ENCODE measurements around the gene DNAH10.
A peak's percentile ranks its signal among the peaks of the same experiment; 100 is the strongest.

Gene DNAH10

DNA sequence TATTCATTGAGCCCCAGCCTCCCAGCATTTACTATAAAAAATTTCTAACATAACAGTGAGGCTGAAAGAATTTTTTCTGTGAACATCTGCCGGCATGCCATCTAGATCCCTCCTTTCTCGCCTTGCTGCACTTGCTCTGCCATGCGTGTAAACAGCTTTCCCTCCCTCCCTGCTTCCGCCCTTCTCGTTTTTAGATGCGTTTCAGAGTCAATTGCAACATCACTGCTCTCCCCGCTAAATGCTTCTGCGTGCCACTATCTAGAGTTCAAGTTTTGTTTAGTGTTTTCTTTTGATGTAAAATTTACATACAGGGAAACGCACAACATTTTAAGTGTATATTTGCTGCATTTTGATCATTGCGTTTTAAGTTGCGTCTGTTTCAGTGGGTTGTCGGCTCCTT lies 126.9 kb downstream of the DNAH10 start:
- DNase-seq, result no peak

DNA sequence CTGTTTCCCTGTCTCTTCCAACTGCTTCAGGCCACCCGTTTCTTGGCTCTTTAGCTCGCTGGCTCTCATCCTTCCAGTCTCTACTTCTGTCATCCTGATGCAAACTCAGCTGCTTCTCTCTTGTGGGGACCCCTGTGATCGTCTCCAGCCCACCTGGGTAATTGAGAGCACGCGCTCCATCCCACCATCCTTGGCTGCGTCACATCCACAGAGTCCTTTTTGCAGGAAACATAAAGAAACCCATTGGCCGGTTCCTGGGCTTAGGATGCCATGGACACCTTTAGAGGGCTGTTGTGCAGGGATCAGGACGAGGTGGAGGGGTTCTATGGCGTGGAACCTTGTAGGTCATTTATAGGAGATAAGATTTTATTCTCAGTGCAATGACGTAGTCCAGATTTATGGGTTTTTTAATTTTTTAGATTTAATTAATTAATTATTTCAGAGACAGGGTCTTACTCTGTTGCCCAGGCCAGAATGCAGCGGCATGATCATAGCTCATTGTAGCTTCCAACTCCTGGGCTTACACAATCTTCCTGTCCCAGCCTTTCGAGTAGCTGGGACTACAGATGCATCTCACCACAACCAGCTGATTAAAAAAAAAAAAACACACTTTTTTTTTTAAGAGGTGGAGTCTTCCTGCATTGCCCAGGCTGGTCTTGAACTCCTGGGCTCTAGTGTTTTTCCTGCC lies 127.9 kb downstream of the DNAH10 start:
- DNase-seq, result no peak

DNA sequence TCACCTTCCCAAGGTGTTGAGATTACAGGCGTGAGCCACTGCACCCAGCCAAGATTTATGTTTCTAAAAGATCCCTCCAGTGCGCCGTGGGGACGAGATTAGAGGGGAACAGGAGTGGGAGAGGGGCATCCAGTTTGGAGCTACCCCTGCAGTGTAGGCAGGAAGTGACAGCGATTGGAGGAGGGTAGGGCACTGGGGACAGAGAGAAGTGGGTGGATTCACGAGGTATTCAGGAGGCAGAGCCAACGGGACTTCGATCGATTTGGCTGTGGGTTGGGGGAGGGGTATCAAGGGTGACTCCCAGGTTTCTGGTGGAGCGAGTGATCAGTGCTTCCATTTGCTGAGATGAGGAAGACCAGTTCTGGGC lies 128.4 kb downstream of the DNAH10 start:
- no peak for DNase-seq

DNA sequence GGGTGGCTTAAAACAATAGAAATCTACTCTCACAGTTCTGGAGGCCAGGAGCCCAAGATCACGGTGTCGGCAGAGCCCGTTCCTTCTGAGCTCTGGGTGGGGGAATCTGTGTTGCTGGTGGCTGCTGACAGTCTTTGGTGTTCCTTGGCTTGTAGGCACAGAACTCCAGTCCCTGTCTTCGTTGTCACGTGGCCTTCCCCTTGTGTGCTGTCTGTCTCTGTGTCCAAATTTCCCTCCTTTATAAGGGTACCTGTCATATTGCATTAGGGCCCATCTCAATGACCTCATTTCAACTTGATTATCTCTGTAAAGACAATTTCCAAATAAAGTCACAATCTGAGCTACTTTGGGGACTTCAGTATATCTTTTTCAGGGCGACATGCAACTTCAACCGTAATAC lies 128.9 kb downstream of the DNAH10 start:
- no peak for DNase-seq

DNA sequence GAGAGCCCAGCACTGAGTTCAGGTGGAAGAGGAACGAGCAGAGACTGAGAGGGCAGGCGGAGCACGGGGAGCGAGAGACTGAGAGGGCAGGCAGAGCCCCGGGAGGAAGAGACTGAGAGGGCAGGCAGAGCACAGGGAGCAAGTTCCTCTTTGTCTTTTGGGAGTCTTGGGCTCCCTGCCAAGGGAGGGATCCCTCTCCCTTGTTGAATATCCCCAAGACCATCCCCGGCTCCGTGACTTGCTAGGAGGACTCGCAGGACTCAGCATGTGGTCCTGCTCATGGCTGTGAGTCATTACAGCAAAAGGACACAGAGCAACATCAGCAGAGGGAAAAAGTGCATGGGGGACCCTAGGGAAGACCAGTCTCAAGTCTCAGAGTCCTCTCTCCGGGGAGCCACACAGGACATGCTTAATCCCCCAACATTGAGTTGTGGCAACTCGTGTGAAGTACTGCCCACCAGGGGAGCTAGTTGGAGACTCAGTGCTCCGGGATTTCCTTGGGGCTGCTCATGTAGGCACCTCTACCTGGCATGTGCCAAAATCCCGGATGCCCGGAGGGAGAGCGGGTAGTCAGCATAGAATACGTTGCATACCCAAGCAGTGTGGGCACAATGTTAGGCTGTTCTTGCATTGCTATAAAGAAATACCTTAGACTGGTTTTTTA lies 129.5 kb downstream of the DNAH10 start:
- DNase-seq, result no peak

DNA sequence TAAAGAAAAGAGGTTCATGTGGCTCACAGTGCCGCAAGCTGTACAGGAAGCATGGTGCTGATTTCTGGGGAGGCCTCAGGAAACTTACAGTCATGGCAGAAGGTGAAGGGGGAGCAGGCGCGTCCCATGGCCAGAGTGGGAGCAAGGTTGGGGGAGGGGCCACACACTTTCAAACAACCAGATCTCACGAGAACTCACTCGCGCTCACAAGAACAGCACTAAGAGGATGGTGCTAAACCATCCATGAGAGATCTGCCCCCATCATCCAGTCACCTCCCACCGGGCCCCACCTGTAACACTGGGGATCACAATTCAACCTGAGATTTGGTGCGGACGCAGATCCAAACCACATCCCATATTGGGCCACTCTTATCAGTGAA lies 130.1 kb downstream of the DNAH10 start:
- DNase-seq, result no peak

DNA sequence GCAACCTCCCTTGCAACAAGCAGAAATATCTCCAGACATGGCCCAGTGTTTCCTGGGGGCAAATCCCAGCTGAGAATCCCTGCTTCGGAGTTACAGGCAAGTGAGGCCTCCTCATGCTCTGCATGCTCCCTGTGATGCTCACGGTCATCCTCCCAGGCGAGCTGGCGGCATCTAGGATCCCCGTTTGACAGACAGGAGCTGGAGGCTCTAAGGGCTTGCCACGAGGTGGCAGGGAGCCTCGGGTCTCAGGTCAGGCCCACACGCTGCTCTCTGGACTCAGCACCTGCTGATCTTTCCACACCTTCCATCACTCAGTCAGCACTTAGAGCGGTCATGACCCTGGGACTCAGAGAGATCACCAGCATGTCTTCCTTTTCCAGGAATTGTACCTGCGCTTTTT lies 130.8 kb downstream of the DNAH10 start:
- DNase-seq, result no peak

DNA sequence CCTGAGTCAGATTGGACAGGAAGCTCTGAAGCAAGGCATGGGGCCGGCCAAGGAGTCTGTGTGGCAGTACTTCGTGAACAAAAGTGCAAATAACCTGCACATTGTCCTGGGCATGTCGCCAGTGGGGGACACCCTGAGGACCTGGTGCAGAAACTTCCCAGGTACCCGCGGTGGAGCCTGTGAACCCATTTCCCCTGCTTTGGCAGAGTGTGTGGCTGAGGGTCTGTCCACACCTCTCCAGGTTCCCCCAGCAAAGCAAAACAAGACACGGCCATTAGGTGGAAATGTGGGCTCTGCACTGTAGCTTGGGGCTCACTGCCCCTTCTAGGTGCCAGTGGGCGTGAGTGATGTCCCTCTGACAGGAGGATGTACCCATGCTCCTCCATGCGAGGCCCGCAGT lies 131.2 kb downstream of the DNAH10 start:
- no peak for DNase-seq

DNA sequence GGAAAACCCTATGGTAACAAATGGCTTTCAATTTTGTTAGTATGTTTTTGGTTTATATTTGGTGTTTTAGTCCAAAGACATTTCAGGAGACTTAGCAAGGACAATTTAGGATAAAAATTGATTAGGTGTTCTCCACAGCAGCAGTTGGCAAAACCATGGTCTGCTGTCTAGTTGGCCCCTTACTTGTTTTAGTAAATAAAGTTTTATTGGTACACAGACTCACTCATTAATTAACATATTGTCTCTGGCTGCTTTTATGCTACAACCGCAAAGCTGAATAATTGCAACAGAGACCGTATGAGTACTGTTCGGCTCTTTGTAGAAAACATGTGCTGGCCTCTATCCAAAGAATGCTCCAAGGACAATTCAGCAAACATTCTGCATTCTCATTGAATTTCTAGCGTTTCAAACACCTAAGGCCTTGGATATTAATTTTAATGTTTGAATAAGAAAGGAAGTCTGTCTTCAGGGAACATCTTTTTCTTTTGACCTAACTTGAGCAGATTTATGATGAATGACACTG lies 132.8 kb downstream of the DNAH10 start:
- no peak for DNase-seq

DNA sequence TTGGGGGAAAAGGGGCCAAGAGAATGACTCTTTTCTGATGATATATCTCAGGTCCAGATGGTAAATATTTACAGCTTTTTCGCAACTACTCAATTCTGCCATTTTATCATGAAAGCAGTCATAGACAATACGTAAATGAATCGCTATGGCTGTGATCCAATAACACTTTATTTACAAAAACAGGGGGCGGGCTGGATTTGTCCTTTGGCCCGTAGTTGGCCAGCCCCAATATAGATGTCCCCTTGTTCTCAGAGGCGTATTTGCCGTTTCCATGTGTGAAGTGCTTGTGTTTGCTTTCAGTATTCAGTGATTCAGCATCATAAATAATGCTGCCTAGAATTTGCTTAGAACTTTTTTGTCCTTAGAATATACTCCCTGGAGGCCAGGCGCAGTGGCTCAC lies 133.3 kb downstream of the DNAH10 start:
- no peak for DNase-seq

DNA sequence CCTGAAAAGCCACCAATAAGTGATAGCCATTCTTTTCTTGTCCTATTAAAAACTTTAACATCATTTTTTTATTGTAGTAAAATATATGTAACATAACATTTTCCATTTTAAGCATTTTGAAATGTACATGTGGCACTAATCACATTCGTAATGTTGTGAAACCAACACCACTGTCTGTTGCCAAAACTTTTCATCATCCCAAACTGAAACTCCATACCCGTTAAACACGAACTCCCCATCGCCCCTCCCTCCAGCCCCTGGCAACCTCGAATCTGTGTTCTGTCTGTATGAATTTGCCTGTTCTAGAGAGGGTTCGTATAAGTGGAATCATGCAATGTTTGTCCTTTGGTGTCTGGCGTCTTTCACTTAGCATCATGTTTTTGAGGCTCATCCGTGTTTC lies 134.7 kb downstream of the DNAH10 start:
- no peak for DNase-seq

DNA sequence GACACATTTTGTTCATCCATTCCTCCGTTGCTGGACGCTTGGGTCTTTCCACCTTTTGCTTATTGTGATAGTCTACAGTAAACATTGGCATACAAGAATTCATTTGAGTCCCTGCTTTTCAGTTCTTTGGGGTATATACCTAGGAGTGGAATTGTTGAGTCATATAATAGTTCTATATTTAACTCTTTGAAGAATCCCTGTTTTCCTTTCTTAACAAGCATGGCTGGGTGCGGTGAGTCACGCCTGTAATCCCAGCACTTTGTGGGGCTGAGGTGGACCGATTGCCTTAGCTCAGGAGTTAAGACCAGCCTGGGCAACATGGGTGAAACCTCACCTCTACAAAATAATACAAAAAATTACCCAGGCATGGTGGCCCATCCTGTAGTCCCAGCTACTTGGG lies 135.1 kb downstream of the DNAH10 start:
- DNase-seq, result no peak

DNA sequence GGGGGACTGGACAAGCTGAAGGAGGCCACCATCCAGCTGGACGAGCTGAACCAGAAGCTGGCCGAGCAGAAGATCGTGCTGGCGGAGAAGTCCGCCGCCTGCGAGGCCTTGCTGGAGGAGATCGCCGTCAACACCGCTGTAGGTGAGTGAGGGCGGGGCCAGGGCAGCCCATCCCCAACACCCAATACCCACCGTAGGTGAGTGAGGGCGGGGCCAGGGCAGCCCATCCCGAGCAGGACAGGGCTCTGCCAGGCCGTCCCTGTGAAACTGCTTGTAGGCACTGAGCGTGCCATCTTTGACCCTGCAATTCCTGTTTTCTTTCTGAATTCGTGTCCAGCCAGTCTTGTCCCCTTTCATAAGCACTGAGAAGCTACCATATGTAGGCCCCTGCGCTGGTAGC lies 136.6 kb downstream of the DNAH10 start:
- no peak for DNase-seq

DNA sequence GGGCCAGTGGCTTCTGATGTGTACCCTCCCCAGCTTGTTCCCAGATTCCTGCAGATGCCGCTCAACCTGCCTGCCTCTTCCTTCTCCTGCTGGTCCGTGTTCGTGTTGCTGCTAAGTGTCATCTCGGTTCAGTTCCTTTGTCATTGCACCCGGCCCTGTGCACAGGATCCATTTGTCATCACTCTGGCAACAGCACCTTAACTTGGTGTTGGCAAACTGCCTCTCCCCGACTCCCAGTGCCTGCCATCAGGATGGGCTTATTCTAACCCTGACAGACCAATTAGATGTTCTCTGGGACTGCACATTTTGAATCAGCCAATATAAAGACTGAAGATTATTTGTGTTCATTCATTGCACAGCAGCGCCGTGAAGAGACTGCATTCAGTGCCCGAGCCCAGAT lies 137.3 kb downstream of the DNAH10 start:
- DNase-seq, result no peak

DNA sequence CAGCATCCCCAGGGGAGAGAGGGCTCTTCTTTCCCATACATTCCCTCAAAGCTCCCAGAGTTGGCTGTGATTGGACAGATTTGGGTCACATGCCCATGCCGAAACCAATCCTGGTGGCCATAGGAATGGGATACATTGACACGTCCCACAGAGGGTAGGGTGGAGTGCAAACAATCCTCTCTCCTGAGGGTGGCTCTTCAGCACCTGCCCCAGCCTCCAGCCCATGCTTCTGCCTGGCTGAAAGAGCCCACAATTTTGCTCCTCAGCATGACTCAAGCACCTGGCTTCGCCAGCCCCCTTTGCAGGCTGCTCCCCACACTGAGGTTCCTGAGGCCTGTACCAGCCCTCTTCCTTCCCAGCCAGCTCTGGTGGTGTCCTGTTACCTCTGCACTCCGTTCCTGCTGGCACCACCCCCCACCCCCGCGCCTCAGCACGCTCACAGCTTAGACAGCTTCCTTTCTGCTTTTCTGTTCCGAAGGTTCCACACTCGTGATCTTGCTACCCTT lies 138.8 kb downstream of the DNAH10 start:
- DNase-seq, result no peak

DNA sequence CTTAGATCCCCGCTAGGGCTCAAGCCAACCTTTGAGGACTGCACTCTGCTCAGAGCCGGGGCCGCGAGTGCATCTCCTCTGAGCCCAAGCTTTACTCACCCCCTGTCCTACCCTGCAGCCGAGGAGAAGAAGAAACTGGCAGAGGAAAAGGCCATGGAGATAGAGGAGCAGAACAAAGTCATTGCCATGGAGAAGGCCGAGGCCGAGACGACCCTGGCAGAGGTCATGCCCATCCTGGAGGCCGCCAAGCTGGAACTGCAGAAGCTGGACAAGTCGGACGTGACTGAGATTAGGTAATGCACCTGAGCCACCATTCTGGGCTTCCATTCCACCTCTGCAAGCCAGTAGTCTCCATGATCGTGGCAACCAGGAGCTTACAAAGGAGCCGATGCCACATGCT lies 140.7 kb downstream of the DNAH10 start:
- no peak for DNase-seq

DNA sequence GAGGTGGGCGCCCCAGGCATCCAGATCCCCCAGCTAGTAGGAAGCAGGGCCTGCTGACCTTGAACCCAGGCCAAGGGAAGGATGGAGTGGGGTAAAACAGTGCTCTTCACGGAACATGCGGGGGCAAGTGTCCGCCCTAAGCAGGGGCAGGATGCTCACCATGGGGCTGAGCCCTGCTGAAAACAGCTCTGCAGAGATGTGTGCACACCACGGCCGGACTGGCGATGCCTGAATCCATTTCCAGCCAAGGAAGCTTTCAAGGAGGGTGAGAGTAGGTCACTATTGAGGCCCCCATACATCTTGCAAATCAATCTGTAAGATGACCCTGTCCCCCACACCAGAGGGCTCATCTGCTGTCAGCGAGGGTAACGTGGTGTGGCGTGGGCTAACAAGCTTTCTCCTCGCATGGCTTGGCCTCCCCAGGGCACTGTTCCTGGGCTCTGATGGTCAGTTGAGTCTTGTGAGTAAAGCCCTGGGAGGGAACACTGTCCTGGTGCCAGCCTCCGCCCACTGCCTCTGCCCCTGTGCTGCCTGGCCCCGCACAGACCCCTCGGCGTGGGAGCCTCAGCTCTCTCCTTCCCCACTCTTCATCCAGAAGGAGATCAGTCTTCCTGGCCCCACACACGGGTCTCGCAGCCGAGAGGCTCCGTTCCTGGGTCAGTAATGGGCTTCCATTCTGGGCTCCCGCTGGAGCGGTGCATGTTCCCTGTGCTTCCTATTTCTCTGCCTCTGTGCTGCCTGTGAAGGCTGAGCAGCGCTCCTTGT lies 141.4 kb downstream of the DNAH10 start:
- DNase-seq, result no peak

DNA sequence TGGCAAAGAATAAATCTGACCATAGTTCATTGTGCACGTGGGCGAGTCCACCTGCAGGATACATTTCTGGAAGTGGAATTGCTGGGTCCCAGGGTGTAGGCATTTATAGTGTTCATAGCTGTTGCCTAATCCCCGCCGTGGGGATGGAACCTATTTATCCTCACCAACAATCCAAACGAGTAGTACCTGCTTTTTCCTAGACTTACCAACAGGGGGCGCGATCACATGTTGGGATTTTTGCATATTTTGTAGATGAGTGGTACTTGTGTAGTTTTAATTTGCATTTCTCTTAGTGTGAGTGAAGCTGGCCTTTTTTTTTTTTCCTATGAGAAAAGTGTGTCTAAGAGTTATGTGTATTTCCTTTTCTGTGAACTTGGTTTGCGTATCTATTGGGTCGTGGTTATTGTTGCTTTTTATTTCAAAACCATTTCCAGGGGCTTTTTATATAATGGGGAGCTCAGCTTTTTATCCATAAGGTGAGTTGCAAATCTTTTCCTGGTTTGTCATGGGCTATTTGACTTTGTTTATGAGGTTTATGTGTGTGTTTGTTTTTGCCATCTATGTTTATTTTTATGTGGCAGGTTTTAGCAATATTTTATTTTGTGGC lies 143.3 kb downstream of the DNAH10 start:
- DNase-seq, result peak; percentile 51 to 55

DNA sequence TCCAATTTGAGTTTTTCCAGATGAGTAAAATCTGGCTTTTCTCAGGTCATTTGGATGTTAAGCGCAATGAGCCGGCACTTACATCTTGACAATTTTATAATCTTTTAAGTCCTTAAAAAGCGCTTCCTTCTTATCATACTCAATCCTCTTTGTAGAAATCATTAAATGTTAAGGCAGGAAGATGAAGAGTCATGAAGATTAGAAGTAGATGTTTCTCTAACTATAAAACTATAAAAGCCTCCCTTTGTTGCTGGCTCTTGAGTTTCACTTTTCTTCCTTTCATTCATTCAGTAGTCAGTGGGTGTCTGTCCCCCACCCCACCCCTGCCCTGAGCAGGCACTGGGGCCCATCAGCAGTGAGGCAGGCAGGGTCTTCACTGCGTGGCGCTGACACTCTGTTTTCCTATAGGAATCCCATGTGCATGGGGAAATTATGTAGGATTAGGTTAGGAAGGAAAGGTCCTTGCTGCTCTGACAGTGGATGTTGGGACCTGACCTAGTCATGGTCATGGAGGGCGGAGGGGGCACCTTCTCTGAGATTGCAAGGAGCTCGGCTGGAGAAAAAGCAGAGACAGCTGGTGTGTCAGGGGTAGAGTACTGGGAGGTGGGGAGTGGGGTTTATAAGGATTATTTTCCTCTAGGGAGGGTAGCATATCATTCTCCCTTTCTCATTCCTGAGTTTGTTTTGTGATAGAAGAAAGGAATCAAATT lies 144.8 kb downstream of the DNAH10 start:
- DNase-seq, result no peak

DNA sequence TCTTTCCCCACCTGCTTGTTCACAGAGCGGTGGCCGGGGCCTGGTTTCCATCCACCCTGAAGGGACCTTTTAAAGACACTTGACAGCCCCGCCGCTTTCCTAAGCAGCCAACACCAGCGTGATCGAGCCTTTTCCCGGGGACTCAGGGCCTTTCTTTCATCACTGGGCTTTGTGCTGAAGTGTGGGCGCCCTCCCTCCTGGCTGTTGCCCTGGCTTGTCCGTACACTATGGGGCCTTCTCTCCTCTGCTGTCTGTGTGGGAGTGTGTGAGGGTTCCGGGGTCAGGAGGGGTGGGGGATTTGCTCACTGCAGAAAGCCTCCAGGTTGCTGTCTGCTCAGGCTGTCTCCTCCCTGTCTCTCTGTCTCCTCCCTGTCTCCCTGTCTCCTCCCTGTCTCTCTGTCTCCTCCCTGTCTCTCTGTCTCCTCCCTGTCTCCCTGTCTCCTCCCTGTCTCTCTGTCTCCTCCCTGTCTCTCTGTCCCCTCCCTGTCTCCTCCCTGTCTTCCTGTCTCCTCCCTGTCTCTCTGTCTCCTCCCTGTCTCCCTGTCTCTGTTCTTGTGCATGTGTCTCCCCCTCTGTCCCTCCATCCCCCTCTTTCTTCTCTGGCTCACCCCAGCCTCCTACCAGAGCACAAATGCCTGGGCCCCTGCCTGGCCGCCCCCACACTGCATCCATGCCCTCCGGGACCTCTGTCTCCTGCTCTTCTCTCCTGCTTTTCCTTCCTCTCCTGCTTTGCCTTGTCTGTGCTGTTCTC lies 145.8 kb downstream of the DNAH10 start:
- no peak for DNase-seq

DNA sequence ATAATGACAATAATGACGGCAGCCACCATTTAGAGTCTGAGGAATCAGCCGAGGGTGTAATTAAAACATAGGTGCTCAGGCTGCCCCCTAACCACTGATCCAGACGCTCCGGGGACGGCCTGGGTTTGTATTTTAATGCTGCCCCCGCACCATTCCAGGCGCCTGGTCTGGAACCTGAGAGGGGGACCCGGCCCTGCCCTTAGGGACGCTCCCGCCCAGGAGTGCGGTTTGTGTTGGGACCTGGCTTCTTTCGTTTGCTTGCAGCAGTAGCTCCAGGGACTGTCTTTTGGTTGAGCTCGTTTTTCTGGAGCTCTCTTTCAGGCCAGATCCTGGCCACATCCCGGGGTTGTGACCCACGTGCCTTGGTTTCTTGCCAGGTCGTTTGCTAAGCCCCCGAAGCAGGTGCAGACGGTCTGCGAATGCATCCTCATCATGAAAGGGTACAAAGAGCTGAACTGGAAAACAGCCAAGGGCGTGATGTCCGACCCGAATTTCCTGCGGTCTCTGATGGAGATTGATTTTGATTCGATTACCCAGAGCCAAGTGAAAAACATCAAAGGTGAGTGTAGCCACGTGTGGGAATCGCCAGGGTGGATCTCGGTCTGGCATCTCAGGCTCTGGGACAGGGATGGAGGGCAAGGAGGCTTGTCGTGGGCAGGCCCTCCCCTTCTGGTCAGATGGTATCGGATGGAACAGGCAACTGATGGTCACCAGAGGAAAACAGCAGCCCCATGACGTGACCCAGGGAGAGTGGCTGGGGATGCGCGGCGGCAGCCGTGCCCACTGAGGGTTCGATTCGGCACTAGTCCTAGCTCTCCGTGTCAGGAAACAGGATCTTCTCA lies 147.0 kb downstream of the DNAH10 start:
- no peak for DNase-seq
